H54 (cell line): ENCODE results near the gene TLL2.

ENCODE experiments used
- DNase-seq: peaks from one replicate; pipeline ENCODE4 v3.0.0; 2011; ENCODE audit warnings: low spot score, mixed read lengths; ENCODE audit not compliant: insufficient read length
- FAIRE-seq: peaks from 3 replicates; lab custom pipeline; 2011; peaks lifted over from hg19 to GRCh38; lab: Jason Lieb, UNC
- POLR2A ChIP-seq: IDR thresholded peaks from 2 replicates; pipeline ENCODE4 v1.6.1; 2011; ENCODE audit warnings: low read depth, mild to moderate bottlenecking, low read length

The TLL2 gene

DNA sequence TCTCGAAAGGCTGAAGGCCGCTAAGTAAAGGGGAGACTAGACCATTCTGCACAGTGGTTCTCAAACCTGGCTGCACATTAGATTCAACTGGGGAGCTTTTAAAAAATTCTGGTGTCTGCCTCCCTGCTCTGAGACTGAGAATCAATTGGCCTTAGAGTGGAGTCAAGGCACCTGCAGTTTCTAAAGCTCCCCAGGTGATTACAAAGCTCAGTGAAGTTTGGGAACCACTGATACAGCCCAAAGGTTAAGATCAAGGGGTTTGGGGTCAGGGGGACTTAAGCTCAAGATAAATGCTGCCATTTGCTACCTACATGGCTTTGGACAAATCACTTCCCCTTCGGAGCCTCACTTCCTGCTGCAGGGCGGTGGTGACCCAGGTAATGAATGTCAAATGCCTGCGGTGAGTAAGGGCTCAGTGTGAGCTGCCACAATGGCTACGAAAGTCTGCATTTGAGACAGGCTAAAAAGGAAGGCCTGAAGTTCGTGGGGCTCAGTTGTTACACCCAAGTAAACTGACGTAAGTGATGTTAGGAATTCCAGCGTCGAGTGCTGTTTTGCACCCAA, 72.3 kb downstream of the TLL2 start:
- no peak for FAIRE-seq
- no peak for DNase-seq
- no peak for TF ChIP-seq POLR2A

DNA sequence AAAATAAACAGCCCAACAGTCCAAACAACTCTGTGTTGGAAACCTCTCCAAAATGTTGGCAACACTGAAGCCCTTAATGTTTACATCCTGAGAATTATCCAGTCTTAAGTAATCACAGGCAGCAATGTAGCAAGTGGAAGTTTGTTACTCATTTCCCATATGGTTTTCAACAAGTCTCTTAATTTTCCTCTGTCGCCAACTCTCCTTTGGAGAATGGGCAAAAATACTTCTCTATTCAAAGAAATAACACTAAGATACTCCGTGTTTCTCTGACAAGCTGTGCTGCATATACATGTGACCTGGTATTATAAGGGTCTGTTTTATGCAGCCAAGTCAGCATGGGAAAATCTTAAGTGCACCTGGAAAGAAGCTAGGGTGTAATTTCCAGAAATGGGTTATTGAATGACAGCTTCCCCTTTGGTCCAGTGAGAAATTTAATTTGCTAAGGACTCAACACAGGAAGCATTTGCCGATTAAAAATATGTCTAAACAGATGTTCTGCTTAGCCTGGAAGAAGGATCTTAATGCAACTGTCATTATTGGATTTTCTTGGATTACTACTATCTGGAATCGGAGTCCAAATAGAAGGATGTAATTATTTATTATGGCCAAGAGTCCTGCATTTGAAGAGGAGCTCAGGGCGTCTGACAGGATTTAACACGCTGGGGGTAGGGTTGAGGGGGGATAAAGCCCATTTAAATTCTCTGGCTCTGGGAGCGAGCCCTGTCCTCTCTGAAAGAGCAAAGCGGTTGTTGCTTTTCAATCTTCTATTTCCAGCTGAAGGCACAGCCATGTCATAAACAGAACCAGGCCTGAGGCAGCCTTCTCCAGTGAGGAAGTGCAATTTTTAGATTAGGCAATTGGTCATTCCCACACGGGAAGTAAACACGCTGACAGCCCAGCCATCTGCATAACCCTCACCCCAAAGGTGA, 73.1 kb downstream of the TLL2 start:
- no peak for FAIRE-seq
- no peak for DNase-seq
- TF ChIP-seq POLR2A = no peak

DNA sequence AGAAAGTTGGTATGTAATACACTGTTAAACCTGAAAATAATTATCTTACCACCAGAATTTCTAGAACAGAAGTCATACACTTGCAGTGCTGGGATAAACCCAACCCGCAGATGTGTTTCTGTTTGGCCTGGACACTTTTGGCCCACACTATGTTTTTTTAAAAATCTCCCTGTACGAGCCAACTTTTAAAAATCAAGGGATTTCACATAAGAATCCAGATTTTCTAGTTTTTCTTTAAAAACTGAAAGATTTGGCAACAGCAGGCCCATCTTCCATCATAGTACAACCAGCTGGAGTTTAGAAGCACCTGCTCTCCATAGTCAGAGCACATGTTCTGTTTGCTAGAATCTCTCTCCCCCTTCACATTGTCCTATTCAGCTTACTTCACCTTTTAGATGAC, 74.0 kb downstream of the TLL2 start:
- FAIRE-seq (no peak), DNase-seq (no peak)
- TF ChIP-seq POLR2A = no peak

DNA sequence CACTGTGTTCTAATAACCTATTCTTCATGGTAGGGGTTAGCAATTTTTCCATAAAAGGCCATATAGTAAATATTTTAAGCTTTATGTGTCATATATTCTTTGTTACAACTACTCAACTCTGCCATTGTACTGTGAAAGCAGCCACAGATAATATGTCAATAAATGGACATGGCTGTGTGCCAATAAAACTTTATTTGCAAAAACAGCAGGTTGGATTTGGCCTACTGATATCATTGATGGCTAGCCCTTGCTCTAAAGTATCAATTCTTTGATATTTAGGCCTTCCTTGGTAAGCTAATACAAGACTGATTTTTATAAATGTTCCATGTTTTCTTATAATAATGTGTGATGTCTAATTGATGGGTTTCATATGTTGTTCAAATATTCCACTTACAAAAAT, 77.7 kb downstream of the TLL2 start:
- DNase-seq (no peak), FAIRE-seq (no peak)
- no peak for TF ChIP-seq POLR2A

DNA sequence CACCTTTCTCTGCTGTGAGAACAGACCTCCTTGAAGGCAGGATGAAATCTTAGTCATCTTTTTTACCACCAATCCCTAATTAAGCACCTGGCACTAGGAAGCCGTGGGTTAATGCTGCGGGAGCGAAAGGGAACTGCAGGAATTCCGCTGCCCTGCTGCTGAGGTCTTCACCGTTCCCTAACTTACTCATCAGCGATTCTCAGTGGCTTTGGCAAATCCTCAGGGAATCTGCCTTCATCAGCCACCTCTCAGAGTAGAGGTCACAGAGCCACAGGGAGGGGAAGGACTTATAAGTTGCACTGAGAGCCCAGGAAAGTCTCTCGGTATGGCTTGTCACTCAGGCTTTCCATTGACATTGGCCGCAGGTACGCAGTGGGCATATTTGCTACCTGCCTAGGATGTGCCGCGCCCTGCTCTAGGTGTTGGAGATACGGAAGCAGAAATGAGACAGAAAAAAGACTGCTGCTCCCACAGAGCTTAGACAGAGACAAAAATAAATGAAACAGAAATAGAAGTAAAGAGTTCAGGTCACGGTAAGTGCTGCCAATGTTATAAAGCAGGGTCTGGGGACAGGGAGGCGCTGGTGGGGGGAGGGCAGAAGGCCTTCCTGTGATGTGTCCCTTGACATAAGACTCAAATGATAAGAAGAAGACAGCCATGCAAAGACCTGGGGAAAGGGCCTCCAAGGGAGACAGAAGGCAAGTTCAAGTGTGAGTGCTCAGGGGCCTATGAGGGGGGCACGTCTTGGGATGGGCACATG, 82.3 kb downstream of the TLL2 start:
- TF ChIP-seq POLR2A = no peak
- DNase-seq (no peak), FAIRE-seq (no peak)

DNA sequence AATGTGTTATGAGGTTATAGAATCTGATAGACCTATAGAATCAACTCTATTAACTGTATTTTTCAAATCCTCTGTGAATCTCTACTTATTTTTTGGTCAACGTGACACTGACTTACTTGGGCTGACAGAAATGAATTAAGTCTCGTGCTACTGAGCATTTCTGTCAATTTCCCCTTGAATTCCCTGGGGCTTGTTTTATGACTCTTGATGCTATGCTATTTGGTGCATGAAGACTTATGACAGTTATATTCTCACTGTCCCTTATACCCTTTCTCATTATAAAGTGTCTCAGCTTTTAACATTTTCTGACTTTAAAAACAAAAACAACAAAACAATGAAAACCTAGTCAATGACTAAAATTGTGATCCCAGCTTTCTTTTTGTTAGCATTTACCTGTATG, 86.4 kb downstream of the TLL2 start:
- FAIRE-seq (no peak), DNase-seq (no peak)
- no peak for TF ChIP-seq POLR2A

DNA sequence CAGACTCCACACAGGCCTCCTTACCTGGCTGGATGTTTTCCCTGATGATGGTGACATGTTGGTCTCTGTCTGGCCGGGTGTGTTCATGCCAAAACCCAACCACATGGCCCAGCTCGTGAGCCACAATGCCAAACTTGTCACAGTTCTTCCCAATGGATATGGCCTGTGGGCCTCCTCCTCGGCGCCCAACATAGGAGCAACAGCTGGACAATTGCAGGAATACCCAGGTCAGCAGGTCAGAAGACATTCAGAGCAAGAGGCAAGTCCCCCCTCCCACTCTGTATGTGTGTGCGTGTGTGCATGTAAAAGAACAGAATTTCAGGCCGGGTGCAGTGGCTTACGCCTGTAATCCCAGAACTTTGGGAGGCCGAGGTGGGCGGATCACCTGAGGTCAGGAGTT, 91.2 kb downstream of the TLL2 start:
- FAIRE-seq = no peak
- no peak for TF ChIP-seq POLR2A

DNA sequence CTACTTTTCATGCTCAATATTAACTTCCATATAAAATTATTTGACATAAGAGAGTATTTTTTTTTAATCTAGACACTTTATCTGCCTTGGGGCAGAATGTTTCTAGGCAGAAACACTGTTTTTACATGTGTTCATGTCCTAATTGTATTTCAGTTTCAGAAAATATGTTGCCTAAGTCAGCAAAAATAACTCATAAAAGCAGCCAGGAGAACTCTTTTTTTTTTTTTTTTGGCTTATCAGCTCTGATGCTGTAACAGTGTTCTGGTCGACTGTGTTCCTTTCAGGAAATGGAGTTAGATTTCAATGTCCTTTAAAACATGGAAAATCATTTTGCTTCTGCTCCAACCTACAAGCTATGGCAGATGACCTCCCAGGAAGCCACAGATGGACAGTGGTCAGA, 91.7 kb downstream of the TLL2 start:
- no peak for FAIRE-seq
- no peak for DNase-seq
- TF ChIP-seq POLR2A = no peak

More for the DNA sequence above, 91.2 kb downstream of the TLL2 start:
- DNase-seq = no peak

DNA sequence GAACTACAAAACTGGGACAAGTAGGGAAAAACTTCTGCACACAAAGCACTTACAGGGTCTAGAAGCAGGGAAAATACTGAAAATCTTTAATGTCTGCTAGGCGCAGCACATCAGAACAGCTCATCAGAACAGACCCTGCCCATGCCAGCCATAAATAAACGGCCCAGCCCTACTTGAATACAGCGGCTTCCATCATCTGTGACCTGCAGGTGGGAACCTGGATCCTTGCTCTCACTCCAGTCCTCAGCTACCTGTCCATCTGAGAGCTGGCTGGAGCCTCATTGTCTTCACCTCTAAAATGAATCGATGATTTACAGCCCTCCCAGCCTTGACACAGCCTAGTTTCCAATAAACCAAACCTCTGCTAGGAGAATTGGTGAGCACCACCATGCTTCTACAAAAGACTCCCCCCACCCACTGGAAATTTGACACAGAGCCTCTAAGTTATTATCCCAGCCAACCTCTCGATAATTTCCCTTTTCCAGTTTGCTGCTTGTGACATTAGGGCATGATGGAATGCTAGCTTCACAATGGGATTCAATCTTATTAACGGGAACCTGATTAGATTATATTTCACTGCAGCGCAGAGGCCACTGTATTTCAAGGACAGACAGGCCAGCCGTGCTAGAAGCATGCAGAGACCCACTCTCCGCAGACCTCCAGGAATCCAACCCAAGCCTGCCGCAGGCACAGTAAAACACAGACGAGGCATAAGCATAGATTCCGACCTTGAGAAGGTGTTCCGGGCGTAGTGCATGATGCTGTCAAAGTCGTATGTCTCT, 93.3 kb downstream of the TLL2 start:
- no peak for FAIRE-seq
- DNase-seq = no peak
- TF ChIP-seq POLR2A = no peak

DNA sequence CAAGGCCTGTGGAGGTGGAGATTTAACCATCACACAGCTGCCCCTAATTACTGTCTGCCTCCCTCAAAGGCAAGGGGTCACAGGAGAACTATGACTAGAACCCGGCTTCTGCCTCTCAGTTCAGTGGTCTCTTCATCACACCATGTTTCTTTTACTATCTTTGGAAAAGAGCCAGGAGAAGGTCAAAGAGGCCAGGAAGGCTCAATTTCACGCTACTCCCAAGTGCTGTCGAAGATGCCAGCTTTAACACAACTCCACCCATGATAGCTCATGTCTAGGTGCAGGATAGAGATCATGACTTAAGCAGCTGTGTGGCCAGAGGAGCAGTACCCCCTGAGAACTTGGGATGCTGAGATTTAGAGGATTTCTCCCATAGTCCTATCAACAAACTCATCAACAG, 94.4 kb downstream of the TLL2 start:
- FAIRE-seq (no peak), DNase-seq (no peak)
- TF ChIP-seq POLR2A = no peak

DNA sequence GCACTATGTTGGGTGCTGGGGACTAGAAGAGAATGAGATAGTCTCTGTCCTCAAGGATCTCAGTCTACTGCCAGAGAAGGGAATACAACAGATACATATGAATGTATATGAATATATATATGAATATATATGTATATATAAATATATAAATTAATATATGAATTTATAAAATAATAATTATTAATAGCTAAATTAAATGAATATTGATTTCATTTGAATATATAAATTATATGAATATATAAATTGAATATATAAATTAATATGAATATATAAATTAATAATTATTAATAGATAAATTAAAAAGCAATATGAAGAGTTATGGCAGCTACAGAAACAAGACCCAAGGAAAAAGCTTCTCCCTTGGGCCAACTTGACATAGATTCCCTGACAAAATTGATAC, 95.1 kb downstream of the TLL2 start:
- no peak for FAIRE-seq
- DNase-seq = no peak
- no peak for TF ChIP-seq POLR2A

DNA sequence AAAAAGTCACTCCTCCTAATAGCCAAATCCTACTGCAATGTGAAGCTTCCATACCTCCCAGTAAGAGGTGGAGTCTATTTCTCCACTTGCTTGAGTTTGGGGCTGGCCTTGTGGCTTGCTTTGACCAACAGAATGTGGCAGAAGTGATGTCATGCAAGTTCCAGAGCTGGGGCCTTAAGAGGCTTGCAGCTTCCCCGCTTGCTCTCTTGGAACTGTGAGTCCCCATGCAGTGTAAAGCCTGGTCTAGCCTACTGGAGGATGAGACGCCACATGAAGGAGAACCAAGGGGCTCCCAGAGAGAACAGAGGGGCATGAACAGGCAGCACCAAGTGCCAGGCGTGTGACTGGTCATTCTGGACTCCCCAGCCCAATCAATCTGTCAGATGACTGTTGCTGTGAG, 96.3 kb downstream of the TLL2 start:
- FAIRE-seq (no peak), DNase-seq (no peak)
- TF ChIP-seq POLR2A = no peak

DNA sequence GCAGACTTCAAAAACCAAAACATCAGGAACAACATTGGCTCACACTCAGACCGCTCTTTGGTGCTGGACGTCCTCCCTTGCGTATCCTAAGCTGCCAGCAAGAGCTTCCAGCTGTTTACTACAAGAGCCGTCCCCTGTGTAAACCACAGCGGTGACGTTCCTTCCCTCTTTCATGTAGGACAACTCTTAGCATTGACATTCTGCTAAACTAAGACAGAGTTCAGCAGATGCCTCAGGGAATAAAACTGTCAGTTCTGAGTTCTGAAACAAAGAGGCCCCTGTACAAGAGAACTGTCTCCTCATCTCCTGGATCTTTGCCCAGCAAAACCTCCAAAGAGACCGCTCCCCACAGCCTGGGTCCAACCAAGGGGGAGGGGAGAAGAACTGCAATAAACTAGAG, 97.1 kb downstream of the TLL2 start:
- FAIRE-seq (no peak), DNase-seq (no peak)
- no peak for TF ChIP-seq POLR2A

DNA sequence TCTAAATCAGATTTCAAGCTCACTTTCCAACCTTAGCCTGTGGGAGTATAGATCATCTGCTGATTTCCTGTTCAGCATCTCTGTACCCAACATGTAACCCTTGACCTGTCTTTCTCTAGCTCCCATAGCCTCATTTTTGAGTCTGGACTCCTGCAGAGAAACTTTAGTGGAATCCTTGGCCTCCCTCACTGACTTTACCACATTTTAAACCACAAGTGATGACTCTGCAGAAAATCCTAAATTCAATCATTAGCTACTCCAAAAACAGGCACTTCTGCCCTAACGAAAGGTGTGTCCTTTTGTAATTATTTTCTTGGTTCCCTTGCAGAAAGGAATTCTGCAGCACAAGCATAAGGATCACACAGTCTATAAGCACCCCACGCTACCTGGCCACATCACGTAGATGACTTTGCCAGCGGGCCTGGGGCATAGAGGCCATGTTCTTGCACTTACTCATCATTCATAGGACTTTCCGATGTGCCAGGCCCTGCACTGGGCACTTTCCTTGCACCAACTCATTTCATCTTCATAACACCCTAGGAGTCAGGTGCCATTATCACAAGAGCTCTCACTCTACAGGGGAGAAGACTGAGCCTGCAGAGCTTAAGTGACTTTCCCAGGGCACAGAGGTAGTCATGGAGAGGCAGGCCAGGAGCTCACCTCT, 97.7 kb downstream of the TLL2 start:
- TF ChIP-seq POLR2A = no peak
- FAIRE-seq (no peak), DNase-seq (no peak)
